ENCODE measurements around the gene MYLK4. TPM values are rescaled to one million over a fixed set of nuclear protein-coding genes. Genes with fewer than 3 reads are reported as not detected.

MYLK4 gene
- total RNA-seq, 1 experiment from 2014 or later, result 0.85 TPM

DNA sequence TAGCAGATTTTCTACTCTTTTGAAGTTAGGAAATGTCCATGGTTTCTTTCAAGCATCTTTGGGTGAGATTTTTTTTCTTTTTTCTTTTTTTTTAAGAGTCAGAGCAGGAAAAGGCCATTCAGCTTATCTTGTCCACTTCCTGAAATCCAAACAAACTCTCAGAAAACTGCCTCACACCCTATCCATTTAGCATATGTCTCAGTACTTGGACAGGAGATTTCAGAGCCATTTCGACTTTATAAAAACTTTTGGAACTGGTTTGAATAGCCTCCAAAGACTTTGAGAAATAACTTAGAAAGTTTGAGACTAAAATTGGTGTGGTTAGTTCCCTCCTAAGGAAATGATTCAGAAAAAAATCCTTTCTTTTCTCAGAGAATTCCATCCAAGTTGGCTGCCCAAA lies 125.1 kb downstream of the MYLK4 start:
- intact Hi-C loops (cut with micrococcal nuclease; ENCODE audit: unreplicated experiment) (no loop called here), in situ Hi-C loops (cut with HindIII; ENCODE audit: low pct_unique_long_range_greater_than_20kb, low sequenced_read_pairs) (no loop called here)
- H3K4me1 ChIP-seq (ENCODE audit: control insufficient read depth, insufficient read depth, low read length), result no peaks in the 10 kb centered on the region; the same call in 1 of the 2 replicates
- TF ChIP-seq REST (IDR thresholded peaks at IDR 0.05; ENCODE audit: insufficient read depth in 1 of 2, low read depth in 2 of 2, low read length in 1 of 2), result no peak
- 0 out of 2 replicates have a peak, but pooled peaks cover 5% of the 10 kb centered on the region for H3K27me3 ChIP-seq (ENCODE audit: control insufficient read depth, insufficient read depth, low read length)
- H3K36me3 ChIP-seq (ENCODE audit: control insufficient read depth, insufficient read depth, low read length), result no peaks in the 10 kb centered on the region
- CTCF ChIA-PET, result no interaction called here
- no TSS peak for BruUV-seq (replicated peaks)
- POLR2A ChIA-PET, result no interaction called here
- ATAC-seq, result no peak
- H3K4me3 ChIP-seq (ENCODE audit: low read depth in 2 of 2, low read length in 2 of 2), result no peak overlapping the region
- no peak overlapping the region for H3K27ac ChIP-seq (ENCODE audit: low read length)
- no peaks in the 10 kb centered on the region for H3K9me3 ChIP-seq (ENCODE audit: control insufficient read depth, insufficient read depth, low read depth, low read length)
- no peak for DNase-seq (ENCODE audit: low read depth, low spot score)

- DNase-seq (ENCODE audit: low read depth, low spot score) (no peak), ATAC-seq (no peak)
- CTCF ChIA-PET, result no interaction called here
- TF ChIP-seq TCF7L2 (IDR thresholded peaks at IDR 0.05; ENCODE audit: low read depth, low read length), result no peak
- TF ChIP-seq POLR2AphosphoS5 (IDR thresholded peaks at IDR 0.05; ENCODE audit: low read depth, low read length), result no peak
- no peak for TF ChIP-seq REST (IDR thresholded peaks at IDR 0.05; ENCODE audit: insufficient read depth in 1 of 2, low read depth in 2 of 2, low read length in 1 of 2)
- TF ChIP-seq, protein P1, sequence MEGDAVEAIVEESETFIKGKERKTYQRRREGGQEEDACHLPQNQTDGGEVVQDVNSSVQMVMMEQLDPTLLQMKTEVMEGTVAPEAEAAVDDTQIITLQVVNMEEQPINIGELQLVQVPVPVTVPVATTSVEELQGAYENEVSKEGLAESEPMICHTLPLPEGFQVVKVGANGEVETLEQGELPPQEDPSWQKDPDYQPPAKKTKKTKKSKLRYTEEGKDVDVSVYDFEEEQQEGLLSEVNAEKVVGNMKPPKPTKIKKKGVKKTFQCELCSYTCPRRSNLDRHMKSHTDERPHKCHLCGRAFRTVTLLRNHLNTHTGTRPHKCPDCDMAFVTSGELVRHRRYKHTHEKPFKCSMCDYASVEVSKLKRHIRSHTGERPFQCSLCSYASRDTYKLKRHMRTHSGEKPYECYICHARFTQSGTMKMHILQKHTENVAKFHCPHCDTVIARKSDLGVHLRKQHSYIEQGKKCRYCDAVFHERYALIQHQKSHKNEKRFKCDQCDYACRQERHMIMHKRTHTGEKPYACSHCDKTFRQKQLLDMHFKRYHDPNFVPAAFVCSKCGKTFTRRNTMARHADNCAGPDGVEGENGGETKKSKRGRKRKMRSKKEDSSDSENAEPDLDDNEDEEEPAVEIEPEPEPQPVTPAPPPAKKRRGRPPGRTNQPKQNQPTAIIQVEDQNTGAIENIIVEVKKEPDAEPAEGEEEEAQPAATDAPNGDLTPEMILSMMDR (IDR thresholded peaks at IDR 0.05), result no peak
- no peak for TF ChIP-seq SIN3A (IDR thresholded peaks at IDR 0.05; ENCODE audit: borderline replicate concordance, insufficient read depth, low read depth, low read length)
- in situ Hi-C loops (cut with HindIII; ENCODE audit: low pct_unique_long_range_greater_than_20kb, low sequenced_read_pairs), result no loop called here
- H3K27me3 ChIP-seq (ENCODE audit: control insufficient read depth, insufficient read depth, low read length), result 0 out of 2 replicates have a peak, but pooled peaks cover 5% of the 10 kb centered on the region
- H3K4me1 ChIP-seq (ENCODE audit: control insufficient read depth, insufficient read depth, low read length), result no peaks in the 10 kb centered on the region
- BruUV-seq (replicated peaks), result no TSS peak
- intact Hi-C loops (cut with micrococcal nuclease; ENCODE audit: unreplicated experiment), result no loop called here
- no peaks in the 10 kb centered on the region for H3K9me3 ChIP-seq (ENCODE audit: control insufficient read depth, insufficient read depth, low read depth, low read length)
- POLR2A ChIA-PET, result no interaction called here
- no peak overlapping the region for H3K27ac ChIP-seq (ENCODE audit: low read length)
- no peaks in the 10 kb centered on the region for H3K36me3 ChIP-seq (ENCODE audit: control insufficient read depth, insufficient read depth, low read length)
- no peak overlapping the region for H3K4me3 ChIP-seq (ENCODE audit: low read depth in 2 of 2, low read length in 2 of 2)
Observed at GRCh38 chr6:2624177-2624576, 126.5 kb downstream of the MYLK4 start.

Measured in Panc1 (cell line).